HepG2 (cell line): Measurements from ENCODE around the gene PKM. TPM values are rescaled to one million over a fixed set of nuclear protein-coding genes. Genes with fewer than 3 reads are reported as not detected.
A peak's percentile ranks its signal among the peaks of the same experiment; 100 is the strongest.

ENCODE experiments used
- CSRNP1 ChIP-seq: sonication (generic); formaldehyde crosslinking; IDR thresholded peaks from 2 replicates; pipeline ENCODE4 v1.8.1; 2023; ENCODE audit warnings: mild to moderate bottlenecking, missing genetic modification reagents
- NFYB ChIP-seq: sonication (generic); formaldehyde crosslinking; IDR thresholded peaks from 2 replicates; pipeline ENCODE4 v1.4.0; 2020; ENCODE audit warnings: missing genetic modification reagents
- NR3C1 ChIP-seq: sonication (generic); formaldehyde crosslinking; IDR thresholded peaks from 2 replicates; pipeline ENCODE4 v1.4.0; 2020; ENCODE audit warnings: missing genetic modification reagents
- ONECUT2 ChIP-seq: sonication (generic); formaldehyde crosslinking; IDR thresholded peaks from 2 replicates; pipeline ENCODE4 v1.4.0; 2020; ENCODE audit warnings: missing genetic modification reagents
- SALL1 ChIP-seq: sonication (generic); formaldehyde crosslinking; IDR thresholded peaks from 2 replicates; pipeline ENCODE4 v1.8.0; 2022; ENCODE audit warnings: mild to moderate bottlenecking, missing genetic modification reagents
- THYN1 ChIP-seq: sonication (generic); formaldehyde crosslinking; IDR thresholded peaks from 2 replicates; pipeline ENCODE4 v1.8.1; 2023; ENCODE audit warnings: low read depth, mild to moderate bottlenecking, moderate library complexity, missing genetic modification reagents, borderline replicate concordance
- TSC22D2 ChIP-seq: sonication (generic); formaldehyde crosslinking; IDR thresholded peaks from 2 replicates; pipeline ENCODE4 v1.5.1; 2020; ENCODE audit warnings: missing genetic modification reagents, mild to moderate bottlenecking, borderline replicate concordance
- WIZ ChIP-seq: sonication (generic); formaldehyde crosslinking; IDR thresholded peaks from 2 replicates; pipeline ENCODE4 v1.5.1; 2020; ENCODE audit warnings: mild to moderate bottlenecking, missing genetic modification reagents
- ZBTB21 ChIP-seq: sonication (generic); formaldehyde crosslinking; IDR thresholded peaks from 2 replicates; pipeline ENCODE4 v1.4.0; 2020; ENCODE audit warnings: missing genetic modification reagents
- ZBTB46 ChIP-seq: sonication (generic); formaldehyde crosslinking; IDR thresholded peaks from 2 replicates; pipeline ENCODE4 v1.4.0; 2020; ENCODE audit warnings: mild to moderate bottlenecking, missing genetic modification reagents, borderline replicate concordance
- ZNF256 ChIP-seq: sonication (generic); formaldehyde crosslinking; conservative IDR thresholded peaks from 2 replicates; pipeline ENCODE4 v1.4.0; 2020; ENCODE audit warnings: missing genetic modification reagents
- ZNF367 ChIP-seq: sonication (generic); formaldehyde crosslinking; IDR thresholded peaks from 2 replicates; pipeline ENCODE4 v1.4.0; 2020; ENCODE audit warnings: missing genetic modification reagents, borderline replicate concordance
- polyA plus RNA-seq, 8 experiments: library from polyadenylated mRNA; depleted of rRNA in 3 of 8; stranded (reverse) in 7 of 8; unstranded in 1 of 8; fragments of >200 nt; fragmentation: Illumina TruSeq in 4 of 8; extraction: Trizol in 4 of 8; gene quantifications; 2 replicates each; pipeline versions ENCODE4 v1.2.1 to v1.2.3, GENCODE V29; 2011 to 2016; ENCODE audit warnings: low read depth in 4 of 8, missing spikeins in 1 of 8, mixed read lengths in 1 of 8; ENCODE audit not compliant: insufficient read depth in 1 of 8
- total RNA-seq, 5 experiments: library from RNA; depleted of rRNA; stranded (reverse); fragments of >200 nt; fragmentation: Illumina TruSeq; extraction: Trizol; gene quantifications; 2 replicates each; pipeline ENCODE4 v1.2.3, GENCODE V29; 2016; ENCODE audit warnings: low read depth in 1 of 5
- TF ChIP-seq, protein P1 (sequence below): IDR thresholded peaks from 2 replicates; pipeline ENCODE4 v1.4.0; 2020; ENCODE audit warnings: mild to moderate bottlenecking, missing genetic modification reagents
- TF ChIP-seq, protein P2 (sequence below): sonication (generic); formaldehyde crosslinking; conservative IDR thresholded peaks from 2 replicates; pipeline ENCODE4 v1.8.0; 2022; ENCODE audit warnings: missing genetic modification reagents
- TF ChIP-seq, protein P3 (sequence below): sonication (generic); formaldehyde crosslinking; IDR thresholded peaks from 2 replicates; pipeline ENCODE4 v1.4.0; 2020; ENCODE audit warnings: missing genetic modification reagents, borderline replicate concordance
- TF ChIP-seq, protein P4 (sequence below): sonication (generic); formaldehyde crosslinking; IDR thresholded peaks from 2 replicates; pipeline ENCODE4 v1.8.0; 2022; ENCODE audit warnings: low read depth, missing genetic modification reagents

PKM gene
- total and polyA plus RNA-seq, 2 of the 13 experiments (the other 11 are each of a cell fraction or from before 2014, with no cell fraction given) = 488 to 780 TPM

- TF ChIP-seq, protein P1, sequence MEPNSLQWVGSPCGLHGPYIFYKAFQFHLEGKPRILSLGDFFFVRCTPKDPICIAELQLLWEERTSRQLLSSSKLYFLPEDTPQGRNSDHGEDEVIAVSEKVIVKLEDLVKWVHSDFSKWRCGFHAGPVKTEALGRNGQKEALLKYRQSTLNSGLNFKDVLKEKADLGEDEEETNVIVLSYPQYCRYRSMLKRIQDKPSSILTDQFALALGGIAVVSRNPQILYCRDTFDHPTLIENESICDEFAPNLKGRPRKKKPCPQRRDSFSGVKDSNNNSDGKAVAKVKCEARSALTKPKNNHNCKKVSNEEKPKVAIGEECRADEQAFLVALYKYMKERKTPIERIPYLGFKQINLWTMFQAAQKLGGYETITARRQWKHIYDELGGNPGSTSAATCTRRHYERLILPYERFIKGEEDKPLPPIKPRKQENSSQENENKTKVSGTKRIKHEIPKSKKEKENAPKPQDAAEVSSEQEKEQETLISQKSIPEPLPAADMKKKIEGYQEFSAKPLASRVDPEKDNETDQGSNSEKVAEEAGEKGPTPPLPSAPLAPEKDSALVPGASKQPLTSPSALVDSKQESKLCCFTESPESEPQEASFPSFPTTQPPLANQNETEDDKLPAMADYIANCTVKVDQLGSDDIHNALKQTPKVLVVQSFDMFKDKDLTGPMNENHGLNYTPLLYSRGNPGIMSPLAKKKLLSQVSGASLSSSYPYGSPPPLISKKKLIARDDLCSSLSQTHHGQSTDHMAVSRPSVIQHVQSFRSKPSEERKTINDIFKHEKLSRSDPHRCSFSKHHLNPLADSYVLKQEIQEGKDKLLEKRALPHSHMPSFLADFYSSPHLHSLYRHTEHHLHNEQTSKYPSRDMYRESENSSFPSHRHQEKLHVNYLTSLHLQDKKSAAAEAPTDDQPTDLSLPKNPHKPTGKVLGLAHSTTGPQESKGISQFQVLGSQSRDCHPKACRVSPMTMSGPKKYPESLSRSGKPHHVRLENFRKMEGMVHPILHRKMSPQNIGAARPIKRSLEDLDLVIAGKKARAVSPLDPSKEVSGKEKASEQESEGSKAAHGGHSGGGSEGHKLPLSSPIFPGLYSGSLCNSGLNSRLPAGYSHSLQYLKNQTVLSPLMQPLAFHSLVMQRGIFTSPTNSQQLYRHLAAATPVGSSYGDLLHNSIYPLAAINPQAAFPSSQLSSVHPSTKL (CRISPR knock-in tag) = peak; percentile 74
- TF ChIP-seq SALL1 (CRISPR knock-in tag) = peak; percentile 80
- no peak; the same call in 1 of the 2 replicates for TF ChIP-seq NR3C1
- TF ChIP-seq, protein P2, sequence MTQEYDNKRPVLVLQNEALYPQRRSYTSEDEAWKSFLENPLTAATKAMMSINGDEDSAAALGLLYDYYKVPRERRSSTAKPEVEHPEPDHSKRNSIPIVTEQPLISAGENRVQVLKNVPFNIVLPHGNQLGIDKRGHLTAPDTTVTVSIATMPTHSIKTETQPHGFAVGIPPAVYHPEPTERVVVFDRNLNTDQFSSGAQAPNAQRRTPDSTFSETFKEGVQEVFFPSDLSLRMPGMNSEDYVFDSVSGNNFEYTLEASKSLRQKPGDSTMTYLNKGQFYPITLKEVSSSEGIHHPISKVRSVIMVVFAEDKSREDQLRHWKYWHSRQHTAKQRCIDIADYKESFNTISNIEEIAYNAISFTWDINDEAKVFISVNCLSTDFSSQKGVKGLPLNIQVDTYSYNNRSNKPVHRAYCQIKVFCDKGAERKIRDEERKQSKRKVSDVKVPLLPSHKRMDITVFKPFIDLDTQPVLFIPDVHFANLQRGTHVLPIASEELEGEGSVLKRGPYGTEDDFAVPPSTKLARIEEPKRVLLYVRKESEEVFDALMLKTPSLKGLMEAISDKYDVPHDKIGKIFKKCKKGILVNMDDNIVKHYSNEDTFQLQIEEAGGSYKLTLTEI (CRISPR knock-in tag) = no peak
- TF ChIP-seq TSC22D2 (CRISPR knock-in tag) = no peak
- peak; percentile 43 for TF ChIP-seq CSRNP1 (CRISPR knock-in tag)
- no peak for TF ChIP-seq THYN1
- TF ChIP-seq ZBTB46 (CRISPR knock-in tag) = no peak
- 0 out of 2 replicates have a peak, but pooled peaks have one; percentile 2 for TF ChIP-seq ONECUT2 (CRISPR knock-in tag)
- TF ChIP-seq WIZ (CRISPR knock-in tag) = peak; percentile 87
- TF ChIP-seq NFYB (CRISPR knock-in tag) = peak; percentile 89
- TF ChIP-seq, protein P3, sequence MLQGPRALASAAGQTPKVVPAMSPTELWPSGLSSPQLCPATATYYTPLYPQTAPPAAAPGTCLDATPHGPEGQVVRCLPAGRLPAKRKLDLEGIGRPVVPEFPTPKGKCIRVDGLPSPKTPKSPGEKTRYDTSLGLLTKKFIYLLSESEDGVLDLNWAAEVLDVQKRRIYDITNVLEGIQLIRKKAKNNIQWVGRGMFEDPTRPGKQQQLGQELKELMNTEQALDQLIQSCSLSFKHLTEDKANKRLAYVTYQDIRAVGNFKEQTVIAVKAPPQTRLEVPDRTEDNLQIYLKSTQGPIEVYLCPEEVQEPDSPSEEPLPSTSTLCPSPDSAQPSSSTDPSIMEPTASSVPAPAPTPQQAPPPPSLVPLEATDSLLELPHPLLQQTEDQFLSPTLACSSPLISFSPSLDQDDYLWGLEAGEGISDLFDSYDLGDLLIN (CRISPR knock-in tag) = 0 out of 2 replicates have a peak, but pooled peaks have one; percentile 27
- TF ChIP-seq, protein P4, sequence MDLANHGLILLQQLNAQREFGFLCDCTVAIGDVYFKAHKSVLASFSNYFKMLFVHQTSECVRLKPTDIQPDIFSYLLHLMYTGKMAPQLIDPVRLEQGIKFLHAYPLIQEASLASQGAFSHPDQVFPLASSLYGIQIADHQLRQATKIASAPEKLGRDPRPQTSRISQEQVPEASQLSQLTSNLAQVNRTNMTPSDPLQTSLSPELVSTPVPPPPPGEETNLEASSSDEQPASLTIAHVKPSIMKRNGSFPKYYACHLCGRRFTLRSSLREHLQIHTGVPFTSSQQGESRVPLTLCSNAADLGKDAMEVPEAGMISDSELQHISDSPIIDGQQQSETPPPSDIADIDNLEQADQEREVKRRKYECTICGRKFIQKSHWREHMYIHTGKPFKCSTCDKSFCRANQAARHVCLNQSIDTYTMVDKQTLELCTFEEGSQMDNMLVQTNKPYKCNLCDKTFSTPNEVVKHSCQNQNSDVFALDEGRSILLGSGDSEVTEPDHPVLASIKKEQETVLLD = peak; percentile 88
- no peak for TF ChIP-seq ZNF256 (CRISPR knock-in tag)
- no peak for TF ChIP-seq ZNF367
- TF ChIP-seq ZBTB21 (CRISPR knock-in tag) = no peak
Observed at GRCh38 chr15:72231066-72231832, at the start of gene PKM (continued).
